ENCODE data around the gene ATP8B2. TPM values are rescaled to one million over a fixed set of nuclear protein-coding genes. Genes with fewer than 3 reads are reported as not detected.
"Not testable (repeated sequence)": the region's sequence is repeated elsewhere in the genome, so short reads cannot be mapped to it uniquely, and the experiment has no call there.

ATP8B2 gene
- total RNA-seq, 4 donors from 2014 or later = 5.8 to 22.5 (median 7.2) TPM

DNA sequence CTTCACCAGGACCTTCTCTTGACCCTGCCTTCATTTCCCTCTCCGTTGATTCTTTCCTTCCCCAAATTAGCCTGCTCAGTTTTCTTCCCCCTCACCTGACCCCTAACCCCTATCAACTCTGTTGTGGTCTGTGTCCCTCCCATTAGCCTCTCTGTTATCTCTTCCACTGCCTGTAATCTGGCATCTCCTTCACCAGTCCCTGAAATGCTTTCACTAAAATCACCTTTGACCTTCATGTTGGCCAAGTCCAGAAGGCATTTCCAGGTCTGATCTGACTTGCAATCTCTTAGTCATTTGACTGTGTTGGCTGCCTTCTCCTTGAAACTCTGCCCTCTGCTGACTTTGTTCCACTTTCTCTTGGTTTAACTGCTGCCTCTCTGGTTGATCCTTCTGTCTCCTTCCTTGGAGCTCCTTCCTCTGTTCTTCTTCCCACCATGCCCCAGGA is 28.2 kb downstream of the ATP8B2 start:
- TF ChIP-seq, protein P1, sequence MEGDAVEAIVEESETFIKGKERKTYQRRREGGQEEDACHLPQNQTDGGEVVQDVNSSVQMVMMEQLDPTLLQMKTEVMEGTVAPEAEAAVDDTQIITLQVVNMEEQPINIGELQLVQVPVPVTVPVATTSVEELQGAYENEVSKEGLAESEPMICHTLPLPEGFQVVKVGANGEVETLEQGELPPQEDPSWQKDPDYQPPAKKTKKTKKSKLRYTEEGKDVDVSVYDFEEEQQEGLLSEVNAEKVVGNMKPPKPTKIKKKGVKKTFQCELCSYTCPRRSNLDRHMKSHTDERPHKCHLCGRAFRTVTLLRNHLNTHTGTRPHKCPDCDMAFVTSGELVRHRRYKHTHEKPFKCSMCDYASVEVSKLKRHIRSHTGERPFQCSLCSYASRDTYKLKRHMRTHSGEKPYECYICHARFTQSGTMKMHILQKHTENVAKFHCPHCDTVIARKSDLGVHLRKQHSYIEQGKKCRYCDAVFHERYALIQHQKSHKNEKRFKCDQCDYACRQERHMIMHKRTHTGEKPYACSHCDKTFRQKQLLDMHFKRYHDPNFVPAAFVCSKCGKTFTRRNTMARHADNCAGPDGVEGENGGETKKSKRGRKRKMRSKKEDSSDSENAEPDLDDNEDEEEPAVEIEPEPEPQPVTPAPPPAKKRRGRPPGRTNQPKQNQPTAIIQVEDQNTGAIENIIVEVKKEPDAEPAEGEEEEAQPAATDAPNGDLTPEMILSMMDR (IDR thresholded peaks at IDR 0.05 in 4 of 5, conservative IDR thresholded peaks at IDR 0.05 in 1 of 5) = peak in 1 of 5 experiments; percentile 14
- no peak for TF ChIP-seq POLR2A (IDR thresholded peaks at IDR 0.05)
- peak; percentile 63 to 85 for ATAC-seq
- peaks cover 14 to 19% of the 10 kb centered on the region in 2 donors for H3K4me1 ChIP-seq

GRCh38 chr1:154353966-154354365 is 28.6 kb downstream of the ATP8B2 start:
- in situ Hi-C loops (cut with MboI; ENCODE audit: low sequenced_read_pairs in 4 of 4) = no loop called here
- H3K4me1 ChIP-seq = peaks cover 14 to 19% of the 10 kb centered on the region in 2 donors
- no peak overlapping the region for H3K27ac ChIP-seq
- no peak for DNase-seq
- TF ChIP-seq POLR2A (IDR thresholded peaks at IDR 0.05) = no peak
- TF ChIP-seq, protein P1 (IDR thresholded peaks at IDR 0.05 in 4 of 5, conservative IDR thresholded peaks at IDR 0.05 in 1 of 5) = no peak
- intact Hi-C loops (cut with DNase I; ENCODE audit: low total_unique reads) = no loop called here
- no peaks in the 10 kb centered on the region for H3K9me3 ChIP-seq
- peaks cover 12 to 20% (median 14%) of the 10 kb centered on the region in 3 donors for H3K27me3 ChIP-seq
- no peaks in the 10 kb centered on the region for H3K36me3 ChIP-seq
- no peak overlapping the region for H3K4me3 ChIP-seq
- ATAC-seq = no peak

More for the DNA sequence above, 28.2 kb downstream of the ATP8B2 start:
- DNase-seq = peak in 1 of 2 donors; percentile 37
- H3K27me3 ChIP-seq = peaks cover 12 to 20% (median 14%) of the 10 kb centered on the region in 3 donors
- H3K36me3 ChIP-seq = no peaks in the 10 kb centered on the region
- in situ Hi-C loops (cut with MboI; ENCODE audit: low sequenced_read_pairs in 4 of 4) = no loop called here
- peak overlapping the region; percentile 42 to 59 (median 49) for H3K4me3 ChIP-seq
- intact Hi-C loops (cut with DNase I; ENCODE audit: low total_unique reads) = no loop called here
- H3K27ac ChIP-seq = peak overlapping the region in 2 of 4 donors; percentile 19 to 41
- no peaks in the 10 kb centered on the region for H3K9me3 ChIP-seq

GRCh38 chr1:154358519-154358918 is 33.2 kb downstream of the ATP8B2 start:
- DNase-seq (no peak), ATAC-seq (no peak)
- H3K36me3 ChIP-seq = no peaks in the 10 kb centered on the region
- intact Hi-C loops (cut with DNase I; ENCODE audit: low total_unique reads) (no loop called here), in situ Hi-C loops (cut with MboI; ENCODE audit: low sequenced_read_pairs in 4 of 4) (no loop called here)
- H3K4me3 ChIP-seq = no peak overlapping the region
- TF ChIP-seq, protein P1 (IDR thresholded peaks at IDR 0.05 in 4 of 5, conservative IDR thresholded peaks at IDR 0.05 in 1 of 5) = no peak
- TF ChIP-seq POLR2A (IDR thresholded peaks at IDR 0.05) = no peak
- no peaks in the 10 kb centered on the region for H3K9me3 ChIP-seq
- peaks cover 0 to 4% (median 3%) of the 10 kb centered on the region in 3 donors for H3K27me3 ChIP-seq
- peaks cover 3 to 4% of the 10 kb centered on the region in 2 donors for H3K4me1 ChIP-seq
- H3K27ac ChIP-seq = no peak overlapping the region

- TF ChIP-seq, protein P1 (IDR thresholded peaks at IDR 0.05 in 4 of 5, conservative IDR thresholded peaks at IDR 0.05 in 1 of 5) = no peak
- TF ChIP-seq POLR2A (IDR thresholded peaks at IDR 0.05) = no peak
- Histone ChIP-seq H3K27ac (no peak overlapping the region), H3K4me3 (no peak overlapping the region), H3K9me3 (no peaks in the 10 kb centered on the region), H3K27me3 (no peaks in the 10 kb centered on the region), H3K4me1 (no peaks in the 10 kb centered on the region), H3K36me3 (no peaks in the 10 kb centered on the region)
- intact Hi-C loops (cut with DNase I; ENCODE audit: low total_unique reads) (no loop called here), in situ Hi-C loops (cut with MboI; ENCODE audit: low sequenced_read_pairs in 4 of 4) (no loop called here)
- no peak for DNase-seq
- ATAC-seq = no peak
Measured at GRCh38 chr1:154360288-154360687, 35.0 kb downstream of the ATP8B2 start.

- H3K27ac ChIP-seq; H3K27me3 ChIP-seq; DNase-seq; H3K9me3 ChIP-seq; in situ Hi-C loops (cut with MboI; ENCODE audit: low sequenced_read_pairs in 4 of 4); H3K36me3 ChIP-seq; H3K4me1 ChIP-seq; H3K4me3 ChIP-seq; ATAC-seq; intact Hi-C loops (cut with DNase I; ENCODE audit: low total_unique reads): not testable (repeated sequence)
Measured at GRCh38 chr1:154360881-154361280, 35.6 kb downstream of the ATP8B2 start.

Measured in gastrocnemius medialis (tissue), 4 donors.